ENCODE results near the gene GARIN5A. TPM values are rescaled to one million over a fixed set of nuclear protein-coding genes. Genes with fewer than 3 reads are reported as not detected.

The GARIN5A gene
- total RNA-seq, 1 experiment from 2014 or later = 2.0 TPM

DNA sequence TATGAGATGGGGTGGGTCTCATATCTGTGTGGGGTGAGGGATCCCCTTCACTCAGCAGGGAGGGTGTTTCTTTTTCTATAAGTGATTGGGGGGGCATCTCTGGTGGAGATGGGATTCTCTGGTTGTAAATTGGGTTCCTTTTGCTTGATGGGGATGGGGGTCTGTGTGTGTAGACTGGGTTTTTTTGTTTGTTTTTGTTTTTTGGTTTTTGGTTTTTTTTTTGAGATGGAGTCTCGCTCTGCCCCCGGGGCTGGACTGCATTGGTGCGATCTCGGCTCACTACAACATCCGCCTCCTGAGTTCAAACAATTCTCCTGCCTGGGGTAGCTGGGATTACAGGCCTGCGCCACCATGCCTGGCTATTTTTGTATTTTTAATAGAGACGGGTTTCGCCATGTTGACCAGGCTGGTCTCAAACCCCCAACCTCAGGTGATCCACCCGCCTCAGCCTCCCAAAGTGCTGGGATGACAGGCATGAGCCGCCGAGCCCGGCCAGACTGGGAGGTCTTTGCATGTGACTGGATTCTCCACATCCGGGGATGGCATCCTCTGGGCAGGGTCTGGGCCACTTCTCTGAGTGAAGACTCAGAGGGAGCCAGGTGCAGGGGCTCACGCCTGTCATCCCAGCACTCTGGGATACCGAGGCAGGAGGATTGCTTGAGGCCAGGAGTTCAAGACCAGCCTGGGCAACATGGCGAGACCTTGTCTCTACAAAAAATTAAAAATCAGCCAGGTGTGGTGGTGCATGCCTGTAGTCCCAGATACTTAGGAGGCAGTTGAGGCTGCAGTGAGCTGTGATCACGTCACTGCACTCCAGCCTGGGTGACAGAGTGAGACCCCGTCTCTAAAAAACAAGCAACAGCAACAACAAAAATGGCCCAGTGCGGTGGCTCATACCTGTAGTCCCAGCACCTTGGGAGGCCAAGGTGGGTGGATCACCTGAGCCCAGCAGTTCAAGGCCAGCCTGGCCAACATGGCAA, 43.2 kb downstream of the GARIN5A start:
- ChIA-PET POLR2A (no interaction called here), CTCF (no interaction called here)
- BruUV-seq (replicated peaks) = no TSS peak
- no peak overlapping the region for H3K4me3 ChIP-seq (ENCODE audit: low read depth in 2 of 2, low read length in 2 of 2)
- intact Hi-C loops (cut with micrococcal nuclease; ENCODE audit: unreplicated experiment) = no loop called here
- H3K4me1 ChIP-seq (ENCODE audit: control insufficient read depth, insufficient read depth, low read length) = no peaks in the 10 kb centered on the region
- in situ Hi-C loops (cut with HindIII; ENCODE audit: low pct_unique_long_range_greater_than_20kb, low sequenced_read_pairs) = no loop called here
- ATAC-seq = no peak
- TF ChIP-seq, protein P1, sequence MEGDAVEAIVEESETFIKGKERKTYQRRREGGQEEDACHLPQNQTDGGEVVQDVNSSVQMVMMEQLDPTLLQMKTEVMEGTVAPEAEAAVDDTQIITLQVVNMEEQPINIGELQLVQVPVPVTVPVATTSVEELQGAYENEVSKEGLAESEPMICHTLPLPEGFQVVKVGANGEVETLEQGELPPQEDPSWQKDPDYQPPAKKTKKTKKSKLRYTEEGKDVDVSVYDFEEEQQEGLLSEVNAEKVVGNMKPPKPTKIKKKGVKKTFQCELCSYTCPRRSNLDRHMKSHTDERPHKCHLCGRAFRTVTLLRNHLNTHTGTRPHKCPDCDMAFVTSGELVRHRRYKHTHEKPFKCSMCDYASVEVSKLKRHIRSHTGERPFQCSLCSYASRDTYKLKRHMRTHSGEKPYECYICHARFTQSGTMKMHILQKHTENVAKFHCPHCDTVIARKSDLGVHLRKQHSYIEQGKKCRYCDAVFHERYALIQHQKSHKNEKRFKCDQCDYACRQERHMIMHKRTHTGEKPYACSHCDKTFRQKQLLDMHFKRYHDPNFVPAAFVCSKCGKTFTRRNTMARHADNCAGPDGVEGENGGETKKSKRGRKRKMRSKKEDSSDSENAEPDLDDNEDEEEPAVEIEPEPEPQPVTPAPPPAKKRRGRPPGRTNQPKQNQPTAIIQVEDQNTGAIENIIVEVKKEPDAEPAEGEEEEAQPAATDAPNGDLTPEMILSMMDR (IDR thresholded peaks at IDR 0.05) = no peak
- no peak for TF ChIP-seq SIN3A (IDR thresholded peaks at IDR 0.05; ENCODE audit: borderline replicate concordance, insufficient read depth, low read depth, low read length)
- TF ChIP-seq, protein P2, sequence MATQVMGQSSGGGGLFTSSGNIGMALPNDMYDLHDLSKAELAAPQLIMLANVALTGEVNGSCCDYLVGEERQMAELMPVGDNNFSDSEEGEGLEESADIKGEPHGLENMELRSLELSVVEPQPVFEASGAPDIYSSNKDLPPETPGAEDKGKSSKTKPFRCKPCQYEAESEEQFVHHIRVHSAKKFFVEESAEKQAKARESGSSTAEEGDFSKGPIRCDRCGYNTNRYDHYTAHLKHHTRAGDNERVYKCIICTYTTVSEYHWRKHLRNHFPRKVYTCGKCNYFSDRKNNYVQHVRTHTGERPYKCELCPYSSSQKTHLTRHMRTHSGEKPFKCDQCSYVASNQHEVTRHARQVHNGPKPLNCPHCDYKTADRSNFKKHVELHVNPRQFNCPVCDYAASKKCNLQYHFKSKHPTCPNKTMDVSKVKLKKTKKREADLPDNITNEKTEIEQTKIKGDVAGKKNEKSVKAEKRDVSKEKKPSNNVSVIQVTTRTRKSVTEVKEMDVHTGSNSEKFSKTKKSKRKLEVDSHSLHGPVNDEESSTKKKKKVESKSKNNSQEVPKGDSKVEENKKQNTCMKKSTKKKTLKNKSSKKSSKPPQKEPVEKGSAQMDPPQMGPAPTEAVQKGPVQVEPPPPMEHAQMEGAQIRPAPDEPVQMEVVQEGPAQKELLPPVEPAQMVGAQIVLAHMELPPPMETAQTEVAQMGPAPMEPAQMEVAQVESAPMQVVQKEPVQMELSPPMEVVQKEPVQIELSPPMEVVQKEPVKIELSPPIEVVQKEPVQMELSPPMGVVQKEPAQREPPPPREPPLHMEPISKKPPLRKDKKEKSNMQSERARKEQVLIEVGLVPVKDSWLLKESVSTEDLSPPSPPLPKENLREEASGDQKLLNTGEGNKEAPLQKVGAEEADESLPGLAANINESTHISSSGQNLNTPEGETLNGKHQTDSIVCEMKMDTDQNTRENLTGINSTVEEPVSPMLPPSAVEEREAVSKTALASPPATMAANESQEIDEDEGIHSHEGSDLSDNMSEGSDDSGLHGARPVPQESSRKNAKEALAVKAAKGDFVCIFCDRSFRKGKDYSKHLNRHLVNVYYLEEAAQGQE (IDR thresholded peaks at IDR 0.05; ENCODE audit: insufficient read depth in 1 of 2, low read depth in 2 of 2, low read length in 1 of 2) = no peak
- TF ChIP-seq TCF7L2 (IDR thresholded peaks at IDR 0.05; ENCODE audit: low read depth, low read length) = no peak
- no peak for TF ChIP-seq POLR2AphosphoS5 (IDR thresholded peaks at IDR 0.05; ENCODE audit: low read depth, low read length)
- no peaks in the 10 kb centered on the region for H3K36me3 ChIP-seq (ENCODE audit: control insufficient read depth, insufficient read depth, low read length)
- no peaks in the 10 kb centered on the region for H3K9me3 ChIP-seq (ENCODE audit: control insufficient read depth, insufficient read depth, low read depth, low read length)
- H3K27me3 ChIP-seq (ENCODE audit: control insufficient read depth, insufficient read depth, low read length) = no peaks in the 10 kb centered on the region
- DNase-seq (ENCODE audit: low read depth, low spot score) = no peak
- H3K27ac ChIP-seq (ENCODE audit: low read length) = no peak overlapping the region

DNA sequence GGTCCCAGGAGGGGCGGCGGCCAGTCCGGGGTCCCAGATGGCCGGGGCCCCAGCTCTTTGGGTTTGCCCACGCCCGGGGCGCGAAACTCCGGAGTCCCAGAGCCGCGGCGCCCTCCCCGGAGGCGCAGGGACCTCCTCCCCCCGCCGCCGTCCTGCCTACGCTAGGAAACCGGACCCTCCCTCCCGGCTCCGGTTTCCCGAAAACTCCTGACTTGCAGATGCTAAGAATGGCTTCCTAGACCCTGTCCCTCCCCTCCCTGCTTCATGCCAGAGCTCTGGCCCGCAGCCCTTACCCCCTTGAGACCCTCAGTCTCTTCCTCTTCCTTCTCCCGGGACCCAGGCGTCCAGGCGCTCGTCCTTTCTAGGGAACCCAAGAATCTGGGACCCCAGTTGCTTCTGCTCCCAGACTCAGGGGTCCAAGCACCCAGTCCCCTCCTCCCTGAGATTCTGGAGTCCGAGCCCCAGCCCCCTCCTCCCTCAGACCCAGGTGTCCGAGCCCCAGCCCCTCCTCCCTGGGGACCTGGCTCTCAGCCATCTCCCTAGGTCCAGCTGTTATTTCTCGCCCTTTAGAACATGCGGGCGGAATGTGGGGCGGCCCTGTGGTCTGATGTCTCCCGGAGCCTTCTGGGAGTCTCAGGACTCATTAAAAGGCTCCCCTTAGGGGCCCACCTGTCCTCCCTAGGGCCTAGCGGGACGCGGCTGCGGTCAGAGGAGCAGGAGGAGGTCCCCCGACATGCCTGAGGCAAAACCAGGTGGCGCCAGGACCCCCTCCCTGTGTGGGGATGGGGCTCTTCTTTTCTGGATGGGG, 44.2 kb downstream of the GARIN5A start, which contains the start of gene MYBPC2:
TSS of gene MYBPC2 (plus strand) at position 672 of the 808 bp plus-strand sequence. CDS start at position 734, 62 bp downstream.
- Histone ChIP-seq H3K4me1 (ENCODE audit: control insufficient read depth, insufficient read depth, low read length) (no peaks in the 10 kb centered on the region), H3K4me3 (ENCODE audit: low read depth in 2 of 2, low read length in 2 of 2) (peak within 1 kb of the TSS; percentile 41 to 64), H3K27ac (ENCODE audit: low read length) (no peak within 1 kb of the TSS), H3K9me3 (ENCODE audit: control insufficient read depth, insufficient read depth, low read depth, low read length) (no peaks in the 10 kb centered on the region), H3K36me3 (ENCODE audit: control insufficient read depth, insufficient read depth, low read length) (no peaks in the 10 kb centered on the region), H3K27me3 (ENCODE audit: control insufficient read depth, insufficient read depth, low read length) (no peaks in the 10 kb centered on the region)
- intact Hi-C loops (cut with micrococcal nuclease; ENCODE audit: unreplicated experiment) = no loop called here
- ATAC-seq (peak; percentile 18), DNase-seq (ENCODE audit: low read depth, low spot score) (no peak)
- BruUV-seq (replicated peaks) = no TSS peak
- POLR2A ChIA-PET = no interaction called here
- CTCF ChIA-PET = no interaction called here
- in situ Hi-C loops (cut with HindIII; ENCODE audit: low pct_unique_long_range_greater_than_20kb, low sequenced_read_pairs) = no loop called here
- no peak for TF ChIP-seq TCF7L2 (IDR thresholded peaks at IDR 0.05; ENCODE audit: low read depth, low read length)

All from Panc1 (cell line).